Measurements from ENCODE around the gene DCAF12. TPM values are rescaled to one million over a fixed set of nuclear protein-coding genes. Genes with fewer than 3 reads are reported as not detected.

DCAF12 gene
- total and polyA plus RNA-seq, 2 of the 8 experiments (the other 6 are each of a cell fraction or from before 2014, with no cell fraction given): 22.7 to 29.2 TPM

- H3K27ac ChIP-seq (ENCODE audit: low read depth, low read length): no peak overlapping the region
- H3K56ac ChIP-seq (replicated peaks; ENCODE audit: insufficient read length, low read depth, low read length): no peak overlapping the region
- H3K79me1 ChIP-seq (ENCODE audit: low read depth, low read length): peaks cover 2% of the 10 kb centered on the region; the same call in 1 of the 2 replicates
- FAIRE-seq: no peak
- H4K20me1 ChIP-seq (replicated peaks in 1 of 2; ENCODE audit: control insufficient read depth in 1 of 2, insufficient read depth in 2 of 2, low read length in 2 of 2): peaks cover 2 to 3% of the 10 kb centered on the region in 2 experiments
- H3K4ac ChIP-seq (replicated peaks; ENCODE audit: insufficient read length, low read depth, low read length): no peak overlapping the region
- no peaks in the 10 kb centered on the region for H3K9me3 ChIP-seq (ENCODE audit: insufficient read depth in 2 of 2, low read depth in 1 of 2, low read length in 1 of 2)
- no peak overlapping the region for H4K5ac ChIP-seq (ENCODE audit: insufficient read length, low read depth, low read length)
- H2BK20ac ChIP-seq (ENCODE audit: low read length): no peak overlapping the region
- H2BK12ac ChIP-seq (ENCODE audit: low read depth, low read length): no peak overlapping the region
- 78% methylated on average over 1 of the region's 1 CpG; no CpG with 5 or more reads in 1 of the 2 experiments for WGBS, 2 experiments (ENCODE audit: extremely low coverage in 1 of 2, insufficient coverage in 1 of 2, insufficient read length in 1 of 2, insufficient replicate concordance in 2 of 2, low coverage in 1 of 2, low lambda C conversion rate in 2 of 2, missing lambda C conversion rate in 1 of 2)
- H2BK120ac ChIP-seq (replicated peaks; ENCODE audit: low read depth, low read length): no peak overlapping the region
- H3K9ac ChIP-seq (replicated peaks in 1 of 4; ENCODE audit: extremely low read depth in 1 of 4, low read depth in 3 of 4, low read length in 3 of 4): no peak overlapping the region
- no peaks in the 10 kb centered on the region for H3K23me2 ChIP-seq (ENCODE audit: low read depth, low read length)
- no peaks in the 10 kb centered on the region for H3K27me3 ChIP-seq (replicated peaks in 1 of 4; ENCODE audit: control insufficient read depth in 3 of 4, extremely low read depth in 1 of 4, insufficient read depth in 3 of 4, low read length in 3 of 4)
- no peak overlapping the region for H2BK5ac ChIP-seq (ENCODE audit: low read depth, low read length)
- H3K36me3 ChIP-seq (ENCODE audit: control insufficient read depth in 2 of 4, insufficient read depth in 4 of 4, low read length in 3 of 4): peaks cover 17 to 49% (median 35%) of the 10 kb centered on the region in 4 experiments
- no peaks in the 10 kb centered on the region for H3K79me2 ChIP-seq (ENCODE audit: control insufficient read depth in 1 of 2, insufficient read depth in 2 of 2, low read length in 2 of 2)
- no peaks in the 10 kb centered on the region for H3K4me1 ChIP-seq (replicated peaks in 1 of 4; ENCODE audit: control insufficient read depth in 3 of 4, insufficient read depth in 4 of 4, low read length in 3 of 4)
- no peak overlapping the region for H2BK15ac ChIP-seq (ENCODE audit: low read length)
- H3K23ac ChIP-seq (ENCODE audit: insufficient read length): no peak overlapping the region
- H3K14ac ChIP-seq (ENCODE audit: insufficient read length): no peak overlapping the region
- H3K4me3 ChIP-seq (ENCODE audit: extremely low read depth in 1 of 4, insufficient read depth in 2 of 4, low read depth in 3 of 4, low read length in 4 of 4): no peak overlapping the region
- no peak overlapping the region for H3K4me2 ChIP-seq (ENCODE audit: insufficient read depth in 1 of 2, low read depth in 2 of 2, low read length in 2 of 2)
- H4K91ac ChIP-seq (replicated peaks; ENCODE audit: insufficient read length, low read length): no peak overlapping the region
- CTCF ChIA-PET (ENCODE audit: partially characterized antibody): interaction anchor here (0.7 to 1.6 kb wide), 4 partner anchors 11 to 349 kb away, joined by 3 to 6 read pairs (median 4); no protein-coding TSS in a partner anchor
- H2AK5ac ChIP-seq (ENCODE audit: low read depth, low read length): no peak overlapping the region
- H4K8ac ChIP-seq (ENCODE audit: extremely low read depth, insufficient read depth, low read length): no peak overlapping the region
- no peak overlapping the region for H2AFZ ChIP-seq (ENCODE audit: low read length)
- no peak for DNase-seq (ENCODE audit: low read depth in 1 of 2, low spot score in 2 of 2)
- no peak overlapping the region for H3K18ac ChIP-seq (ENCODE audit: extremely low read depth, low read length)
- POLR2A ChIA-PET (ENCODE audit: partially characterized antibody): no interaction called here
- TF ChIP-seq NRF1 (IDR thresholded peaks at IDR 0.05; ENCODE audit: low read depth, low read length): no peak
- TF ChIP-seq RAD21 (IDR thresholded peaks at IDR 0.05 in 1 of 2, conservative IDR thresholded peaks at IDR 0.05 in 1 of 2; ENCODE audit: low read depth in 2 of 2, low read length in 2 of 2): no peak
- no peak for TF ChIP-seq GTF2F1 (IDR thresholded peaks at IDR 0.05; ENCODE audit: borderline replicate concordance, low read depth, low read length)
- no peak for TF ChIP-seq SAP30 (IDR thresholded peaks at IDR 0.05; ENCODE audit: insufficient read depth, insufficient replicate concordance, low read length)
- TF ChIP-seq KDM1A (IDR thresholded peaks at IDR 0.05; ENCODE audit: borderline replicate concordance, low read length): no peak
- TF ChIP-seq RBBP5 (IDR thresholded peaks at IDR 0.05; ENCODE audit: borderline replicate concordance, low read depth, low read length): no peak
- TF ChIP-seq CEBPB (IDR thresholded peaks at IDR 0.05; ENCODE audit: low read depth, low read length): no peak
- no peak for TF ChIP-seq SRF (IDR thresholded peaks at IDR 0.05; ENCODE audit: low read depth, low read length)
- TF ChIP-seq BCL11A (IDR thresholded peaks at IDR 0.05; ENCODE audit: low read depth in 2 of 2, low read length in 2 of 2): no peak
- no peak for TF ChIP-seq MAFK (IDR thresholded peaks at IDR 0.05; ENCODE audit: low read depth, low read length)
- no peak for TF ChIP-seq USF2 (IDR thresholded peaks at IDR 0.05; ENCODE audit: low read length)
- no peak for TF ChIP-seq FOSL1 (IDR thresholded peaks at IDR 0.05; ENCODE audit: insufficient read depth, low read depth, low read length)
- no peak for TF ChIP-seq MAX (IDR thresholded peaks at IDR 0.05)
These were observed 39.1 kb downstream of the DCAF12 start for GRCh38 chr9:34087370-34087769.
